Gastroesophageal sphincter (tissue), 3 donors: ENCODE data around the gene RCSD1.

Experiments used
- CTCF ChIP-seq, 4 experiments: fragments of 200-600 bp in 2 of 4; fragments of 450-650 bp in 2 of 4; sonication (generic) in 1 of 4; IDR thresholded peaks; one replicate each; pipeline ENCODE4 v1.5.1; 2017 to 2019; ENCODE audit warnings: antibody characterized with exemption in 4 of 4, mild to moderate bottlenecking in 2 of 4, moderate library complexity in 2 of 4
- EP300 ChIP-seq: sonication (generic); formaldehyde crosslinking; IDR thresholded peaks from one replicate; pipeline ENCODE4 v1.6.1; 2017; ENCODE audit warnings: antibody characterized with exemption, mild to moderate bottlenecking
- POLR2A ChIP-seq, 2 donors: fragments of 450-650 bp; IDR thresholded peaks; one replicate each; pipeline ENCODE4 v1.6.1; 2017; ENCODE audit warnings: antibody characterized with exemption in 2 of 2, mild to moderate bottlenecking in 2 of 2, moderate library complexity in 1 of 2
- POLR2AphosphoS5 ChIP-seq: sonication (generic); formaldehyde crosslinking; IDR thresholded peaks from one replicate; pipeline ENCODE4 v1.6.1; 2017; ENCODE audit warnings: antibody characterized with exemption

GRCh38 chr1:167611983-167612382 is 18.0 kb upstream of the RCSD1 start:
- no peak for TF ChIP-seq POLR2AphosphoS5
- no peak for TF ChIP-seq CTCF (IDR thresholded peaks at IDR 0.05)
- no peak for TF ChIP-seq POLR2A (IDR thresholded peaks at IDR 0.05)
- no peak for TF ChIP-seq EP300
